Neural cell (in vitro differentiated cells): Measurements from ENCODE around the gene MAP3K5. TPM values are rescaled to one million over a fixed set of nuclear protein-coding genes. Genes with fewer than 3 reads are reported as not detected.

Source experiments
- H2AFZ ChIP-seq: fragments of 200-600, 300-800 bp; sonication (generic), shearing (Covaris generic); 2 replicates; pipeline ENCODE4 v1.6.0; 2014; ENCODE audit warnings: low read depth, mild to moderate bottlenecking, antibody characterized with exemption, low read length, moderate library complexity
- H3F3A ChIP-seq: fragments of 200-600 bp; shearing (Covaris generic); 2 replicates; pipeline ENCODE4 v1.6.1; 2016; ENCODE audit warnings: mild to moderate bottlenecking, moderate library complexity, mixed read lengths, antibody characterized with exemption, low read length; ENCODE audit not compliant: insufficient read depth, poor library complexity, severe bottlenecking
- H3K27ac ChIP-seq: fragments of 200-600, 300-800 bp; sonication (generic), shearing (Covaris generic); 2 replicates; pipeline ENCODE4 v1.5.1; 2014; ENCODE audit warnings: mild to moderate bottlenecking, low read length, moderate library complexity
- H3K27me3 ChIP-seq: fragments of 300-800, 200-600 bp; sonication (generic), shearing (Covaris generic); 2 replicates; pipeline ENCODE4 v1.6.0; 2014; ENCODE audit warnings: mild to moderate bottlenecking, low read depth, low read length, moderate library complexity; ENCODE audit not compliant: insufficient read depth
- H3K36me3 ChIP-seq: fragments of 300-800, 200-600 bp; sonication (generic), shearing (Covaris generic); 2 replicates; pipeline ENCODE4 v1.5.1; 2014; ENCODE audit warnings: mild to moderate bottlenecking, antibody characterized with exemption, low read length, moderate library complexity; ENCODE audit not compliant: insufficient read depth
- H3K4me2 ChIP-seq: fragments of 300-800, 200-600 bp; sonication (generic), shearing (Covaris generic); 2 replicates; pipeline ENCODE4 v1.6.0; 2014; ENCODE audit warnings: mild to moderate bottlenecking, low read length
- H3K4me3 ChIP-seq: fragments of 300-800, 200-600 bp; sonication (generic), shearing (Covaris generic); 2 replicates; pipeline ENCODE4 v1.5.1; 2014; ENCODE audit warnings: mild to moderate bottlenecking, low read length, moderate library complexity
- H3K79me2 ChIP-seq: fragments of 200-600 bp; shearing (Covaris generic); replicated peaks from 2 replicates; pipeline ENCODE4 v1.6.0; 2014; ENCODE audit warnings: mild to moderate bottlenecking, low read length, moderate library complexity; ENCODE audit not compliant: insufficient read depth
- H3K9ac ChIP-seq: fragments of 300-800, 200-600 bp; sonication (generic), shearing (Covaris generic); 2 replicates; pipeline ENCODE4 v1.6.1; 2016; ENCODE audit warnings: mild to moderate bottlenecking, low read length, mixed read lengths
- H3K9me2 ChIP-seq: fragments of 200-600 bp; shearing (Covaris generic); 2 replicates; pipeline ENCODE4 v1.6.1; 2016; ENCODE audit warnings: mild to moderate bottlenecking, low read length, mixed read lengths; ENCODE audit not compliant: insufficient read depth
- H3K9me3 ChIP-seq: fragments of 200-600, 300-800 bp; sonication (generic), shearing (Covaris generic); 2 replicates; pipeline ENCODE4 v1.6.1; 2016; ENCODE audit warnings: mild to moderate bottlenecking, mixed run types, low read length, moderate library complexity, mixed read lengths
- H4K20me1 ChIP-seq: fragments of 200-600 bp; shearing (Covaris generic); 2 replicates; pipeline ENCODE4 v1.6.1; 2016; ENCODE audit warnings: mild to moderate bottlenecking, mixed run types; ENCODE audit not compliant: insufficient read depth
- EP300 ChIP-seq: fragments of 450-650 bp; conservative IDR thresholded peaks from 2 replicates; pipeline ENCODE4 v1.6.1; 2014; ENCODE audit warnings: antibody characterized with exemption, mild to moderate bottlenecking, moderate library complexity; ENCODE audit not compliant: poor library complexity, severe bottlenecking
- EZH2 ChIP-seq: fragments of 200-600, 300-800 bp; shearing (Covaris generic), sonication (generic); IDR thresholded peaks from 2 replicates; pipeline ENCODE4 v1.6.1; 2014; ENCODE audit warnings: antibody characterized with exemption, low read length, borderline replicate concordance, mild to moderate bottlenecking; ENCODE audit not compliant: insufficient read depth, poor library complexity, severe bottlenecking
- MXI1 ChIP-seq: fragments of 450-650 bp; conservative IDR thresholded peaks from 2 replicates; pipeline ENCODE4 v1.6.1; 2014; ENCODE audit warnings: antibody characterized with exemption, mild to moderate bottlenecking; ENCODE audit not compliant: poor library complexity, severe bottlenecking
- POLR2AphosphoS5 ChIP-seq: IDR thresholded peaks from 2 replicates; pipeline ENCODE4 v1.6.1; 2012
- RAD21 ChIP-seq: fragments of 450-650 bp; conservative IDR thresholded peaks from 2 replicates; pipeline ENCODE4 v1.6.1; 2014; ENCODE audit warnings: antibody characterized with exemption, mild to moderate bottlenecking, moderate library complexity
- REST ChIP-seq: IDR thresholded peaks from 2 replicates; pipeline ENCODE4 v1.6.1; 2012; ENCODE audit warnings: borderline replicate concordance
- SMC3 ChIP-seq: fragments of 450-650 bp; conservative IDR thresholded peaks from 2 replicates; pipeline ENCODE4 v1.6.1; 2014; ENCODE audit warnings: antibody characterized with exemption, mild to moderate bottlenecking, moderate library complexity; ENCODE audit not compliant: poor library complexity
- TAF1 ChIP-seq: IDR thresholded peaks from 2 replicates; pipeline ENCODE4 v1.6.1; 2012; ENCODE audit warnings: low read depth
- polyA plus RNA-seq: library from polyadenylated mRNA; depleted of rRNA; stranded (reverse); fragments of >200 nt; gene quantifications from 2 replicates; pipeline ENCODE4 v1.2.3, GENCODE V29; 2014
- TF ChIP-seq, protein P1 (sequence below): fragments of 450-650 bp; IDR thresholded peaks from 2 replicates; pipeline ENCODE4 v1.5.1; 2014; ENCODE audit warnings: antibody characterized with exemption, mild to moderate bottlenecking, moderate library complexity; ENCODE audit not compliant: poor library complexity, severe bottlenecking

The MAP3K5 gene
- polyA plus RNA-seq, 1 donor from 2014 or later = 2.0 TPM

GRCh38 chr6:136751991-136752390 lies 40.3 kb downstream of the MAP3K5 start:
- Histone ChIP-seq H3K9ac (no peak overlapping the region), H3K9me3 (no peaks in the 10 kb centered on the region), H3K27ac (no peak overlapping the region), H3K27me3 (no peaks in the 10 kb centered on the region), H4K20me1 (no peaks in the 10 kb centered on the region), H3K9me2 (no peaks in the 10 kb centered on the region), H3F3A (no peaks in the 10 kb centered on the region), H3K79me2 (no peaks in the 10 kb centered on the region), H3K36me3 (no peaks in the 10 kb centered on the region), H3K4me3 (no peak overlapping the region), H3K4me2 (no peak overlapping the region), H2AFZ (no peak overlapping the region)
- TF ChIP-seq EZH2 (no peak), SMC3 (no peak)
- TF ChIP-seq, protein P1, sequence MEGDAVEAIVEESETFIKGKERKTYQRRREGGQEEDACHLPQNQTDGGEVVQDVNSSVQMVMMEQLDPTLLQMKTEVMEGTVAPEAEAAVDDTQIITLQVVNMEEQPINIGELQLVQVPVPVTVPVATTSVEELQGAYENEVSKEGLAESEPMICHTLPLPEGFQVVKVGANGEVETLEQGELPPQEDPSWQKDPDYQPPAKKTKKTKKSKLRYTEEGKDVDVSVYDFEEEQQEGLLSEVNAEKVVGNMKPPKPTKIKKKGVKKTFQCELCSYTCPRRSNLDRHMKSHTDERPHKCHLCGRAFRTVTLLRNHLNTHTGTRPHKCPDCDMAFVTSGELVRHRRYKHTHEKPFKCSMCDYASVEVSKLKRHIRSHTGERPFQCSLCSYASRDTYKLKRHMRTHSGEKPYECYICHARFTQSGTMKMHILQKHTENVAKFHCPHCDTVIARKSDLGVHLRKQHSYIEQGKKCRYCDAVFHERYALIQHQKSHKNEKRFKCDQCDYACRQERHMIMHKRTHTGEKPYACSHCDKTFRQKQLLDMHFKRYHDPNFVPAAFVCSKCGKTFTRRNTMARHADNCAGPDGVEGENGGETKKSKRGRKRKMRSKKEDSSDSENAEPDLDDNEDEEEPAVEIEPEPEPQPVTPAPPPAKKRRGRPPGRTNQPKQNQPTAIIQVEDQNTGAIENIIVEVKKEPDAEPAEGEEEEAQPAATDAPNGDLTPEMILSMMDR = no peak

DNA sequence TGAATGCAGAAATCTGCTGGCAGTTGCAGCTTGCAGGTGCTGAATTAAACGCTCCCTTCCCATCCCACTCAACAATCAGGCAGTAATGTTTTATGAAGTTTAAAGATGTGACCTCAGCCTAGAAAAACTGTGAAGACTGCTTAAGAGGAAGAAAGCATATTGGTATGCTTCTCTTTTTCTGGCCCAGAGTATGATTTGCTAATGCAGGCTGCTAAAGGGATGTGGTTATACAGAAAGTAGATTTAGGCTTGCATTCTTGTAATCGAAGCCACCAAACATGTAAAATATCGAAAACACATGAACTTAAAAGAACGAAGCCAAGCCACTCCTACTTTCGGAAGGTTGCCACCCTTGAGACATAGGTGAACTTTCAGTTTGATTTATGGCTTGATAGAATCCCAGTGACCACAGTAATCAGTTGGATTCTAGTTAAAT lies 40.7 kb downstream of the MAP3K5 start:
- Histone ChIP-seq H3K27me3 (no peaks in the 10 kb centered on the region), H3K79me2 (no peaks in the 10 kb centered on the region), H3F3A (no peaks in the 10 kb centered on the region), H3K9me2 (no peaks in the 10 kb centered on the region), H3K27ac (no peak overlapping the region), H2AFZ (no peak overlapping the region), H3K4me2 (no peak overlapping the region), H3K9ac (no peak overlapping the region), H3K4me3 (no peak overlapping the region), H3K36me3 (no peaks in the 10 kb centered on the region), H3K9me3 (no peaks in the 10 kb centered on the region), H4K20me1 (no peaks in the 10 kb centered on the region)
- TF ChIP-seq, protein P1 = no peak
- TF ChIP-seq EP300 = no peak
- TF ChIP-seq REST = no peak
- no peak for TF ChIP-seq MXI1
- TF ChIP-seq TAF1 = no peak
- TF ChIP-seq POLR2AphosphoS5 = no peak
- no peak for TF ChIP-seq SMC3
- TF ChIP-seq RAD21 = no peak
- no peak for TF ChIP-seq EZH2
